ENCODE data around the gene HLA-DOB.

GRCh38 chr6:32799740-32800139 is 17.1 kb downstream of the HLA-DOB start:
- no peak for TF ChIP-seq ZFP3 (CRISPR knock-in tag; IDR thresholded peaks at IDR 0.05)
- TF ChIP-seq ZFP30 (CRISPR knock-in tag; IDR thresholded peaks at IDR 0.05): no peak
- no peak for TF ChIP-seq ZNF8 (CRISPR knock-in tag; IDR thresholded peaks at IDR 0.05)
- TF ChIP-seq, protein P1, sequence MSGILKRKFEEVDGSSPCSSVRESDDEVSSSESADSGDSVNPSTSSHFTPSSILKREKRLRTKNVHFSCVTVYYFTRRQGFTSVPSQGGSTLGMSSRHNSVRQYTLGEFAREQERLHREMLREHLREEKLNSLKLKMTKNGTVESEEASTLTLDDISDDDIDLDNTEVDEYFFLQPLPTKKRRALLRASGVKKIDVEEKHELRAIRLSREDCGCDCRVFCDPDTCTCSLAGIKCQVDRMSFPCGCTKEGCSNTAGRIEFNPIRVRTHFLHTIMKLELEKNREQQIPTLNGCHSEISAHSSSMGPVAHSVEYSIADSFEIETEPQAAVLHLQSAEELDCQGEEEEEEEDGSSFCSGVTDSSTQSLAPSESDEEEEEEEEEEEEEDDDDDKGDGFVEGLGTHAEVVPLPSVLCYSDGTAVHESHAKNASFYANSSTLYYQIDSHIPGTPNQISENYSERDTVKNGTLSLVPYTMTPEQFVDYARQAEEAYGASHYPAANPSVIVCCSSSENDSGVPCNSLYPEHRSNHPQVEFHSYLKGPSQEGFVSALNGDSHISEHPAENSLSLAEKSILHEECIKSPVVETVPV (CRISPR knock-in tag; IDR thresholded peaks at IDR 0.05): no peak
- TF ChIP-seq CSDC2 (CRISPR knock-in tag; IDR thresholded peaks at IDR 0.05): no peak
- TF ChIP-seq GLIS3 (CRISPR knock-in tag; IDR thresholded peaks at IDR 0.05): no peak
- TF ChIP-seq ISL1 (CRISPR knock-in tag; IDR thresholded peaks at IDR 0.05): no peak
- no peak for TF ChIP-seq TSHZ2 (CRISPR knock-in tag; IDR thresholded peaks at IDR 0.05)
- no peak for TF ChIP-seq ARNTL (CRISPR knock-in tag; IDR thresholded peaks at IDR 0.05; ENCODE audit: borderline replicate concordance, low read depth)
- TF ChIP-seq SNAI2 (CRISPR knock-in tag; IDR thresholded peaks at IDR 0.05): no peak
- no peak for TF ChIP-seq RARB (CRISPR knock-in tag; IDR thresholded peaks at IDR 0.05)
